AG04450 (cell line): ENCODE results near the gene MAT1A. TPM values are rescaled to one million over a fixed set of nuclear protein-coding genes. Genes with fewer than 3 reads are reported as not detected.
"Not testable (repeated sequence)": the region's sequence is repeated elsewhere in the genome, so short reads cannot be mapped to it uniquely, and the experiment has no call there.

Experiments
- CTCF ChIA-PET: fragments of 300-600, 350-600 bp; formaldehyde crosslinking; extraction: SDS; loops from one replicate; lab custom pipeline; 2022; ENCODE audit warnings: antibody characterized with exemption, inconsistent platforms; lab: Charles Lee
- POLR2A ChIA-PET: fragments of 350-600 bp; formaldehyde crosslinking; extraction: SDS; loops from one replicate; lab custom pipeline; 2021; ENCODE audit warnings: antibody characterized with exemption, inconsistent platforms; lab: Yijun Ruan, JAX
- DNase-seq: peaks from one replicate; pipeline ENCODE4 v3.0.0-alpha.2; 2011; ENCODE audit warnings: low read depth, low spot score
- H3K27ac ChIP-seq: one replicate; pipeline ENCODE4 v1.5.1; 2012; ENCODE audit warnings: low read depth, low read length, control low read depth
- H3K27me3 ChIP-seq: one replicate; pipeline ENCODE4 v1.6.0; 2012; ENCODE audit warnings: low read length; ENCODE audit not compliant: control insufficient read depth, insufficient read depth
- H3K4me3 ChIP-seq: 2 replicates; pipeline ENCODE4 v1.5.1; 2011; ENCODE audit warnings: mild to moderate bottlenecking, low read depth, low read length, control low read depth
- H3K9me3 ChIP-seq: 2 replicates; pipeline ENCODE4 v1.5.1; 2012; ENCODE audit warnings: low read length; ENCODE audit not compliant: control insufficient read depth, insufficient read depth
- CTCF ChIP-seq: IDR thresholded peaks from 2 replicates; pipeline ENCODE4 v1.5.1; 2011; ENCODE audit warnings: low read depth, low read length, control low read depth, inconsistent platforms
- polyA plus RNA-seq: library from polyadenylated mRNA; depleted of rRNA; stranded (reverse); fragments of >200 nt; gene quantifications from 2 replicates; pipeline ENCODE4 v1.2.3, GENCODE V29; 2011

Gene MAT1A
- polyA plus RNA-seq, 1 experiment = not detected

DNA sequence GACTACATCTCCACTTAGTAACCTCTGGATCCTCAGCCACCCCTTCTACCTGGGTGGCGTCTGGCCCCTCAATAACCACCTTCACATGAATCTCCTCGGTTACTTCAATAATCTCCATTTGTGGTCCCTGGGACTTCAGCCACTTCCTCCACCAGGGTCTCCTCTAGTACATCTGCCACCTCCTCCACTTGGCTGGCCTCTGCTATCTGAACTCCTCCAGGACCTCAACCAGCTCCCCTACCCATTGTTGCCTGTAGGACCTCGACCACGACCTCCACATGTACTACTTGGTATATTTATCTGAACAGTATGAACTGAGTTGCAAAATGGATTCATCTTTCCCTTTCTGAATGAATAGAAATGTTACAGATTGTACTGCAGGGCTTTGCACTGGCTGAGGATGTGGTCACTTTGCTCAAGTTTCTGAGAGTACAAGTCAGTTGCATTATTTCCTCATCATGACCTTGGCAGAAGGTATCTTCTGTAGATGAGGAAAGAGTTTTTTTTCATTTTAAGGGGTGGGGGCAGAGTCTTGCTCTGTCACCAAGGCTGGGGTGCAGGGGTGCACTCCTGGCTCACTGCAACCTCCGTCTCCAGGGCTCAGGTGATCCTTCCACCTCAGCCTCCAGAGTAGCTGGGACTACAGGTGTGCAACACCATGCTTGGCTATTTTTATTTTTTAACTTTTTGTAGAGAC, 36.0 kb downstream of the MAT1A start:
- H3K9me3 ChIP-seq = no peaks in the 10 kb centered on the region
- H3K4me3 ChIP-seq = no peak overlapping the region
- H3K27ac ChIP-seq = no peak overlapping the region
- peaks cover 3% of the 10 kb centered on the region for H3K27me3 ChIP-seq
- no peak for DNase-seq
- POLR2A ChIA-PET = no interaction called here
- CTCF ChIA-PET = interaction anchor here (1.2 kb wide), 1 partner anchor 7 kb away, joined by 4 read pairs; no protein-coding TSS in a partner anchor
- TF ChIP-seq CTCF = no peak

- Histone ChIP-seq H3K27ac (no peak overlapping the region), H3K9me3 (no peaks in the 10 kb centered on the region), H3K27me3 (peaks cover 3% of the 10 kb centered on the region), H3K4me3 (no peak overlapping the region)
- no peak for TF ChIP-seq CTCF
- DNase-seq = no peak
- POLR2A ChIA-PET = no interaction called here
- CTCF ChIA-PET = interaction anchor here (0.6 to 1.2 kb wide), 3 partner anchors 8 to 174 kb away, joined by 3 to 4 read pairs (median 3); no protein-coding TSS in a partner anchor
Measured at GRCh38 chr10:80252296-80252887, 37.1 kb downstream of the MAT1A start.

- H3K4me3 ChIP-seq, POLR2A ChIA-PET, DNase-seq, H3K27me3 ChIP-seq, H3K9me3 ChIP-seq, H3K27ac ChIP-seq: not testable (repeated sequence)
- CTCF ChIA-PET = interaction anchor here (0.7 to 1.2 kb wide), 2 partner anchors 101 to 131 kb away, joined by 3 read pairs; no protein-coding TSS in a partner anchor
Measured at GRCh38 chr10:80251703-80252280, 37.7 kb downstream of the MAT1A start.

DNA sequence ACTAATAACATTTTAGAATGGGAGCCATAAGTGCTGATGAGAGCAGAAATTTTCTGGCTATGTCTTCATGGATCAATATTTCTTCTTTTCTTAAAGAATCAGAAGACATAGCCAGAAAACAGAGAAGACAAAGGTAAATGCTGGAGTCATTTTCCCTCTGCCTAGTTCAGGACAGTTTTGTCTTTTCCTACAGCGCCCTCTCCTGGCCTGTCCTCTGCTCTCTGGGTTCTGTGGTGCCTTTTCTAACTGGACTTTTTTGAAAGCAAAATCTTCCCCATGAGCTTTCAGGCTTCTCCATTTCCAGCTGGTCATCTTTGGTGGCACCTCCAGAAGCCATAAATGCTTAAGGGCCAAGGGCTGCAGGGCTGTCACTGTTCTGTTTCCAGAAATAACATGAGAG, 39.1 kb downstream of the MAT1A start:
- H3K4me3 ChIP-seq, H3K27me3 ChIP-seq, POLR2A ChIA-PET, DNase-seq, H3K9me3 ChIP-seq, CTCF ChIA-PET, H3K27ac ChIP-seq: not testable (repeated sequence)

DNA sequence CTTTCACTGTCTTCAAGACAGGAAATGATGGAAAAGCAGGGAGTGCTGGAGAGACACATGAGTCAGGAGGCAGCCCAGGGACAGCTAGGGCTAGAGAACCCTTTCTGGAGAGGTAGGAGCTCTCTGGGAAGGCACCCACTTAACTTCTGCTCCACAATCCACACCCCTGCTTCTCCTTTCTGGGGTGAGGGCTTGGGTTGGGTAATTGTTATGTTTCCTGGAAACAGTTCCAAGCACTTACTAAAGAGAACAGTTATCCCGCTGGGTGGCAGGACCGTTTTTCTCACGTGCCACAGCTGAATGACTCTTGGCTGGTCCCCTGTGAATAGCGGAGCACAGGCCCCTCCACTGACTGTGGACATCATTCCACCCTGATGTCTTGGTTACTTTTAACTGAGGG, 39.6 kb downstream of the MAT1A start:
- H3K4me3 ChIP-seq, H3K27me3 ChIP-seq, DNase-seq, POLR2A ChIA-PET, CTCF ChIA-PET, H3K9me3 ChIP-seq, H3K27ac ChIP-seq: not testable (repeated sequence)

DNA sequence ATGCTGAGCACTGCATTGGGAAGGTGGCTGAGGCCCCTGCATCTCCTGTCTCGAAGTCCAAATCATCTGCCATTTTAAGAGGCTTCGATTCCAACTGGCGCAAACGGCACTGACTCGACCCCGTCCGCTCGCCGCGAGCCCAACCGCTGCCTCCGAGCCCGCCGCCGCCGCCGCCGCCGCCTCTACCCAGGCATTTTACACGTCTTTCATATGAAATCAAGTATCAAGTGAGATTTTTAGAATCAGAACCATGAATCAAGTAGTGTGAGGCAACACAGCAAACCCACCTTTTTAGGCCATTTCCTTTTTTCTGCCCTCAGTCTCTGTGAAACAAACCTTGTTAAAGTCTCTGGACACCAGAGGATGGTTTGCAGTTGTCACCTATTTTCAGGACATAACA, 41.8 kb downstream of the MAT1A start:
- H3K4me3 ChIP-seq, DNase-seq, H3K9me3 ChIP-seq, H3K27me3 ChIP-seq, POLR2A ChIA-PET, CTCF ChIA-PET, H3K27ac ChIP-seq: not testable (repeated sequence)

- CTCF ChIA-PET, DNase-seq, H3K27ac ChIP-seq, H3K4me3 ChIP-seq, POLR2A ChIA-PET, H3K9me3 ChIP-seq, H3K27me3 ChIP-seq: not testable (repeated sequence)
Measured at GRCh38 chr10:80244371-80244770, 45.1 kb downstream of the MAT1A start.

GRCh38 chr10:80242341-80242740, 47.1 kb downstream of the MAT1A start:
- DNase-seq, H3K9me3 ChIP-seq, H3K4me3 ChIP-seq, POLR2A ChIA-PET, H3K27ac ChIP-seq, CTCF ChIA-PET, H3K27me3 ChIP-seq: not testable (repeated sequence)

GRCh38 chr10:80236457-80236856, 53.0 kb downstream of the MAT1A start:
- H3K4me3 ChIP-seq, H3K27me3 ChIP-seq, DNase-seq, POLR2A ChIA-PET, H3K9me3 ChIP-seq, H3K27ac ChIP-seq, CTCF ChIA-PET: not testable (repeated sequence)
